Measurements from ENCODE around the gene ITPKB.
"Not testable (repeated sequence)": the region's sequence is repeated elsewhere in the genome, so short reads cannot be mapped to it uniquely, and the experiment has no call there.

The ITPKB gene

DNA sequence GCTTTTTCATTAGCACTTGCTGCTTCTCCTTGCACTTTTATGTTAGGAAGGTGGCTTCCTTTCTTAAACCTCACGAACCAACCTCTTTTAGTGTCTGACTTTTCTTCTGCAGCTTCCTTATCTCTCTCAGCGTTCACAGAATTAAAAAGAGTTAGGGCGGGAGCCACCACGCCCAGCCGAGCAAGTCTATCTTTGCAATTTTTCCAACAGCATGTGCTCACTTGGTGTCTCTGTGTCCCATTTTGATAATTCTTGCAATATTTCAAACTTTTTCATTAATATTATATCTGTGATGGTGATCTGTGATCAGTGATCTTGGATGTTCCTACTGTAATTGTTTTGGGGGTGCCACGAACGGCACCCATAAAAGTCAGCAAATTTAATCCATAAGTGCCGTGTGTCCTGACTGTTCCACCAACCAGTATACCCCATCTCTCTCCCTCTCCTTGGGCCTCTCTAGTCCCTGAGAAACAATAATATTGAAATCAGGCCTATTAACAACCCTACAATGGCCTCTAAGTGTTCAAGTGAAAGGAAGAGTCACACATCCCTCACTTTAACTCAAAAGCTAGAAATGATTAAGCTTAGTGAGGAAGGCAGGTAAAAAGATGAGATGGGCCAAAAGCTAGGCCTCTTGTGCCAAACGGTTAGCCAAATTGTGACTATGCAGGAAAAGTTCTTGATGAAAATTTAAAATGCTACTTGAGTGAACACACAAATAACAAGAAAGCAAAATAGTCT is 15.9 kb upstream of the ITPKB start:
- DNase-seq: no peak

DNA sequence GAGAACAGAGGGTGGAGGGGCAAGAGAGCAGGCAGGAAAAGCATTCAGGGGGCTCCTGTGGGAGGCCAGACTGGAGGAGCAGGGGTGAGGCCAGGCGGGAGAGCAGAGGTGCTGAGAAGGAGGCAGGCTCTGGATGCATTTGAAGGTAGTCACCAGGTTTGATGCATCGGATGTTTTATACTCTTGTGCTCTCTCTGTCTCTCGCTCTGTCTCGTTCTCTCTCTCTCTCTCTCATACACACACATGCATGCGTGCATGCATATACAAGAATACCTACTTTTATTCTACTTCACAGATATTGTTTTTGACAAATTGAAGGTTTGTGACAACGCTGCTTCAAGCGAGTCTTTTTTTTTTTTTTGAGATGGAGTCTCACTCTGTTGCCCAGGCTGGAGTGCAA is 15.0 kb upstream of the ITPKB start:
- DNase-seq: no peak

DNA sequence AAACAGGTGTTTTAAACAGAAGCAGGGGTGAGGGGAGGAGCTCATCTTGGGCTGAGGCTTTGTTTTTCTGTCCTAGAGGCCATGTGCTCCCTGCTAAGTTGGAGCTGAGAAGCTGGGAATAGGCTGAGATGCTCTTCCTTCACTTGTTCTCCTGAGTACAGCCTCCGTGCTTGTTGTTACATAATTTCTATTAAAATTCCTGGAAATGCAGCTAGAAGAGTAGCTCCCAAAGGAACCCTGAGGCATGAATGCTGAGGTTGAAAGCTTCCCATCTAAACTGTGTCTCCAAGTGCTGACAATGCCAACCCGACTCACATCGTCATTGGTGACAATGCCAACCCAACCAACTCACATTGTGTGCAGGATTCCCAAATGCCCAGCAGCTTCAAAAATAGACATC is 12.6 kb upstream of the ITPKB start:
- no peak for DNase-seq

- no peak for DNase-seq
Measured at GRCh38 chr1:226751214-226751613, 12.1 kb upstream of the ITPKB start.

- no peak for DNase-seq
Measured at GRCh38 chr1:226749467-226749866, 10.4 kb upstream of the ITPKB start.

DNA sequence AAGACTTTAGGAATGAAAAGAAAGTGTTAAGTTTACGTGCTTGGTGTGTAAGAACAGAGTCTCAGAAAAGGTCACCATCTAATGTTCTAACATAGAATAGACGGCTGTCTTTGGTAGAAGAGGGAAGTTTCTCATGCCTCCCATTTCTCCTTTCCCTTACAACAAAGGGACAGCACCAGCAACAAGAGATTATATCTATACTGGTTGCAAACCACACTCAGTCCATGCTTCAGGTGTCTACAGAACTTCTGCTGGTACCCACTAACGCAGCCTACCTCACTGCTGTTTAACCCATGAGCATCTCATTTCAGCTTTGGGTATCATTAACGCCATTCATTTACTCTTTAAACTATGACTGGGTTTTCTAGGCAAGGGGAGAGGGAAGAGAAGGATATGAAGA is 9.2 kb upstream of the ITPKB start:
- DNase-seq: no peak

DNA sequence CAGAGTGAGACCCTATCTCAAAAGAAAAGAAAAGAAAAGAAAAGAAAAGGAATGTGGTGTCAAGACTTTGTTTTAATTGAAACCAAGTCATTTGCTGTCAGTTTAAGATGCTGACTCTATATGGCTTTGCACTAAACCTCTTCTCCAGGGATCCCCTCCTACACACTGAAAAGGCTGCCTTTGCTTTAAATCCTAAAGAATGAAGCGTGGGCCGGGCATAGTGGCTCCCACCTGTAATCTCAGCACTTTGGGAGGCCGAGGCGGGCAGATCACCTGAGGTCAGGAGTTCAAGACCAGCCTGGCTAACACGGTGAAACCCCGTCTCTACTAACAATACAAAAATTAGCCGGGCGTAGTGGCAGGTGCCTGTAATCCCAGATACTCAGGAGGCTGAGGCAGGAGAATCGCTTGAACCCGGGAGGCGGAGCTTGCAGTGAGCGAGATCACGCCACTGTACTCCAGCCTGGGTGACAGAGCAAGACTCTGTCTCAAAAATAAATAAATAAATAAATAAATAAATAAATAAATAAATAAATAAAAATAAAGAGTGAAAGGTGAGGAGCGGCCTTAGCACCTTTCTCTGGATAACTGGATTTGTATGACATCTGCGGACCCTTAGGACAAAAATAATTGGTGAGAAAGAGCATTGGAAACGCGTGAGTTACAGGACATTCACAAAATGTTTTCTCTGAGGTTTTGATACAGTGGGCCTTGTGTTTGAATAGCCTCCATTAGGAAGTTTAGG is 8.6 kb upstream of the ITPKB start:
- not testable (repeated sequence) for DNase-seq

DNA sequence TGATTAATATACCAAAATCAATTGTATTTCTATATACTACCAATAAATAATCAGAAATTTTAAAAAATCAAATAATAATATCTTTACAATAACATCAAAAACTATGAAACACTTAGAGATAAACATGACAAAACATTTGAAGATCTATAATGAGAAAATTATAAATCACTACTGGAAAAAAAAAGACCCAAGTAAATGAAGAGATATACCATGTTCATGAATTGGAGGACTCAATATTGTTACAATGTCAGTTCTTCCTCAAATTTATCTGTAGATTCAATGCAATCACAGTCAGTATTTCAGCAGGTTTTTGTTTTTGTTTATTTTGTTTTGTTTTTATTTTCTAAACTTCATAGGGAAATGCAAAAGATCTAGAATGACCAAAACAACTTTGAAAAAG is 4.2 kb upstream of the ITPKB start:
- DNase-seq: no peak

GRCh38 chr1:226741009-226741408 is 1.9 kb upstream of the ITPKB start:
- DNase-seq: no peak

DNA sequence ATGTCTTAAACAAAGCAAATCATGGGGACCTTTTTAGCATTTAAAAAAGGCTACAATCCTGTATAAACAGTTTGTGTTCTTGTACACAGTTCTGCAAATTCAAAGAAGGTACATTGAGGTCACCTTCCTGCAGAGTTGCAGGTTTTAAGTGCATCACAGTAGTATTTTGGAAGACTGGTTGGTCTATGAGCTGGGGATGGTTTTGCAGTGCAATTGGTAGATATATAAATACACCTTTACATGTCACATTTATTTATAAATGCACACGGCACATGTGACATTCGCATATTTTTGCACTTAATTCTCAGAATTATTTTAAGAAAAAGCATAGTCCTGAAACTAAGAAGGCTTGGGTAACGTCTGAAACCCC is 599 bp upstream of the ITPKB start:
- DNase-seq: no peak

- peak; percentile 57 for DNase-seq
Measured at GRCh38 chr1:226738421-226738994, 574 bp downstream of the ITPKB start.

DNA sequence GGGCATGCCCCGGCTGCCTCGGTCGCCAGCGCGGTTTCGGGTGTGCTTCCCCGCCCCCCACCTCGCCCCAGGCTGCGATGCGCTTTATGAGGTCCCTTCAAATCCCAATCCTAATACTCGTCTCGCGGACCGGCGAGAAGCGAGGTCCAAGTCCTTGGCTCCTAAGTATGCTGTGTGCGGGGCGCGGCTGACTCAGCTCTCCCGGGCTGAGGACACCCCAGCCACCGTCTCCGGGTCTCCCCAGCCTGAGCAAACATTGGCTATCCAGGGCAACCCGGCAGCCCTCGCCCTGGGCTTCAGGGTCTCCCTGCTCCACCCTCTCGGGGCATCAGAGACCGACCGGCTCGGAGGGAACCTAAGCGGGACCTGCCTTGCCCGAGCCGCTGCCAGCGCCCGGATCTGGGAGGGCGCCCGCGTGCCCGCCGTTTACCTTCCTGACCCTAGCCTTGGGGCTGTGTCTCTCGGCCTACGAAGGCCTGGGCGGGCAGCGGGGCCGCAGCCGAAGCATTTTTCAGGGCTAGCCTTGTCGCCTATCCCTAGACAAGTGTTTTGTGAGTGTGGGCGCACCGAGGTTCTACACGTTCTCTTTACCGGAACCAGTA is 1.2 kb downstream of the ITPKB start:
- DNase-seq: peak; percentile 69

DNA sequence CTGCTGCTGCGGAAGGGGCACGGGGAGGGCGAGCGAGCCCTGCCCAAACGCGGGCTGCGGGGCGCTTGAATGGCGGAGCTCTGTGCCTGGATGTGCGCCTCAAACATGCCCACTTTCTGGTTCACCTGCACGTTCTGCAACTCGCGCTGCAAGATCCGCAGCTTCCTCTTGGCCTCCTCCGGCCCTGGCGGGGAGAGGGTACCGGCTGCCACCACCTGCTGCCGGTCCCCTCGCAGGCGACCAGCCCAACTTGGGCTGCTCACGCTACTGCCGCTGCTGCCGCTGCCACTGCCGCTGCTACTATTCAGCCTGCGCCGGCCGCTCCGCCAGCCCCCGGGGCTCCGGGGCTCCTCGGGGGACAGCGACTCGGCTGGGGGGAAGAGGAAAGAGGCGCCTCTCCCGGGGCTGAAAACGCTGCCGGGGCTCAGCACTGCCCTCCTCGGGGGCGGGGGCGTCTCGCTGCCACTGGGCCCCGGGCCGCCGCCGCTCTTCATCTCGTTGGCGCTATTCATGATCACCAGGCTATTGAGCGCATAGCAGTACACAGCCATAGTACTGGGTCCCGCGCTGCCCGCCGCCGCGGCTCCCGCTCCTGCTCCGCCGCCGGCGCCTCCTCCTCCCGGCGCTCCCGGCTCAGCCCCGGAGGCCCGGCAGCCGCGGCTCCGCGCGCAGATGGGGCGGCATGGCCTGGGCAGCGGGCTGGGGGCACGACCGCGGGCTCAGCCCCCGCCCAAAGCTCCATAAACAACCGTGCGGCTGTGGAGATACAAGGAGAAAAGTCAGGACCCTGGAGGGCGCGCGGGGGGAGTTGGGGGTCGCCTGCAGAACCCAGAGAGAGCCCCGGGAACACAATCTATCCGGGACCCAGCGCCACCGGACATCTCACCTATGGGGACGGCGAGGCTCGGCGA is 1.9 kb downstream of the ITPKB start:
- peak; percentile 71 for DNase-seq

- DNase-seq: peak; percentile 45
Measured at GRCh38 chr1:226736001-226736907, 2.8 kb downstream of the ITPKB start.

GRCh38 chr1:226735576-226735975 is 3.5 kb downstream of the ITPKB start:
- DNase-seq: no peak

- DNase-seq: no peak
Measured at GRCh38 chr1:226734611-226735153, 4.4 kb downstream of the ITPKB start.

- no peak for DNase-seq
Measured at GRCh38 chr1:226733876-226734275, 5.2 kb downstream of the ITPKB start.

DNA sequence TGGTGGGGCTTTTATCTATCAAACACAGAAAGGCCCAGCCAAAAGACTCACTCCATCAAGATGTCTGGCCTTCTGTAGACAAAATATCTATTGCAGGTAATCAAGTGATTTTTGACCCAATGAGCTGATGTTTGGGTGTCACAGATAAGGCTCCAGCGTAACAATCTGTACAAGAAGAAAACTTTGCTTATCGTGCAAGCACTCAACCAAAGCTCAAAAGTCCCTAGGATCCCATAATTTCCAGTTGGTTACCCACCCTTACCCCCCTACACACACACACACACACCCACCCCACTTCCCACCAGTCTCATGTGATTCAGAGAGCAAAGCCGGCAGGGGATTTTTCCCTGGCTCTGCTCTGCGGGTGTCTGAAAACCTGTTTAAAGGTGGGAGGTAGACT is 5.8 kb downstream of the ITPKB start:
- no peak for DNase-seq

DNA sequence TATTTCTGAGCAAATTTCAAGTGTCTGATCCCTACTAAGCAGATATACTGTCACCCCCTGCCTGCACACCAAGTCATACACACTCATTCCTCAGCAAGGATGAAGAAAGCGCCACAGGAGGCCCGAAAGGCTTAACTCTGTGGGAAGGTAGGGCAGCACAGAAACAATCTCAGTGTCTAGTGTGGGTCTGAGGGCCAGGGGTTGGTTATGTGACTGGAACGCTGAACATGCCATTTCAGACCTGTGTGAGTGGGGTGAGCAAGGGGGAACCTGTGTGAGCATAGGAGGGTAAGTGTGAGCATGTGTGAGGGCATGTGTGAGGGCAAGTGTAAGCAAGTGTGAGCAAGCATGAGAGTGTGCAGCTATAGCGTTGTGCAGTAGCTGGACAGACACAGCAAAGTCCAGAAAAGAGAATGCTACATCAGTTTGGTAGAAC is 6.2 kb downstream of the ITPKB start:
- no peak for DNase-seq

DNA sequence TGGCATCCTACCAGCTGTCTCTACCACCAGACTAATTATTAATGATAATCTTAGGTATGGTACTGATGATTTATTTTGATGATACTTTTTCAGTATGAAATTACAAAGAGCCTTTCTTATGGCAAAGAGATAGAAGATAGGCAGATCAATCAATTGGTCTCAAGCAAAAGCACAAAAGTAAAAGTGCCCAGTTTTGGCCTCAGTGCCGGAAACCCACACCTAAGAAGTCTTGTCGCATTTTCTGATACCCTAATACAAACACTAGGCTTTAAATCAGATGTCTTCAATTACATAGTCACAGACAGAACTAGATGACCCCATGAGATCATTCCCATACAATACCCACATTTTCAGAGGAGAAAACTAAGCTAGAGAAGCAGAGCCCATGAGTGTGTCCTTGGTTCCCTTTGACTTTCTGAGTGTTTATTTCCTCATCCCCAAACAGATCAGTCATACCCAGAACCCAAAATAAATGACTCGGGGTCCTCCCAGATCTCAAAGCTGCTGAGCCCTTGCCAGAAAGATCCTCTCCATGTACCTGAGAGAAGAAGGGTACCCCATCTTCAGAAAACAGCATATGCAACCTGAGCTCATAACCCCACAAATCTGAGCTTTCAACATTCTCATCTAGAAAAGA is 7.7 kb downstream of the ITPKB start:
- DNase-seq: no peak

- no peak for DNase-seq
Measured at GRCh38 chr1:226730836-226731235, 8.2 kb downstream of the ITPKB start.
